ENCODE measurements around the gene NPIPB8. TPM values are rescaled to one million over a fixed set of nuclear protein-coding genes. Genes with fewer than 3 reads are reported as not detected.
"Not testable (repeated sequence)": the region's sequence is repeated elsewhere in the genome, so short reads cannot be mapped to it uniquely, and the experiment has no call there.

The NPIPB8 gene
- total RNA-seq, 1 experiment from 2014 or later: 1.1 TPM

- intact Hi-C loops (cut with micrococcal nuclease); H2AFZ ChIP-seq (ENCODE audit: low read length); H3K4me3 ChIP-seq (ENCODE audit: low read length); H3F3A ChIP-seq (ENCODE audit: low read length, unreplicated experiment); H3K4me2 ChIP-seq (ENCODE audit: low read length); BruUV-seq (replicated peaks); H3K4me1 ChIP-seq (ENCODE audit: insufficient read depth, low read length); DNase-seq; H3K36me3 ChIP-seq (ENCODE audit: low read depth, low read length); H3K9ac ChIP-seq (ENCODE audit: low read length); H3K79me2 ChIP-seq (ENCODE audit: low read length); H4K20me1 ChIP-seq (ENCODE audit: low read length); CTCF ChIA-PET; H3K27ac ChIP-seq (ENCODE audit: low read length); H3K9me2 ChIP-seq (replicated peaks; ENCODE audit: low read length); POLR2A ChIA-PET (ENCODE audit: unreplicated experiment); H3K27me3 ChIP-seq (ENCODE audit: low read length); H3K9me3 ChIP-seq (ENCODE audit: low read length); ATAC-seq: not testable (repeated sequence)
Observed at GRCh38 chr16:28667480-28667879, 29.6 kb downstream of the NPIPB8 start.

- H3F3A ChIP-seq (ENCODE audit: low read length, unreplicated experiment); intact Hi-C loops (cut with micrococcal nuclease); H4K20me1 ChIP-seq (ENCODE audit: low read length); DNase-seq; H3K27ac ChIP-seq (ENCODE audit: low read length); H3K4me3 ChIP-seq (ENCODE audit: low read length); BruUV-seq (replicated peaks); H3K79me2 ChIP-seq (ENCODE audit: low read length); H2AFZ ChIP-seq (ENCODE audit: low read length); CTCF ChIA-PET; POLR2A ChIA-PET (ENCODE audit: unreplicated experiment); ATAC-seq; H3K9ac ChIP-seq (ENCODE audit: low read length); H3K27me3 ChIP-seq (ENCODE audit: low read length); H3K9me2 ChIP-seq (replicated peaks; ENCODE audit: low read length); H3K9me3 ChIP-seq (ENCODE audit: low read length); H3K4me2 ChIP-seq (ENCODE audit: low read length); H3K36me3 ChIP-seq (ENCODE audit: low read depth, low read length); H3K4me1 ChIP-seq (ENCODE audit: insufficient read depth, low read length): not testable (repeated sequence)
Observed at GRCh38 chr16:28668199-28668598, 30.3 kb downstream of the NPIPB8 start.

GRCh38 chr16:28688327-28688952 lies 50.6 kb downstream of the NPIPB8 start:
- H4K20me1 ChIP-seq (ENCODE audit: low read length); BruUV-seq (replicated peaks); H3K36me3 ChIP-seq (ENCODE audit: low read depth, low read length); H3K27ac ChIP-seq (ENCODE audit: low read length); H3F3A ChIP-seq (ENCODE audit: low read length, unreplicated experiment); intact Hi-C loops (cut with micrococcal nuclease); H3K27me3 ChIP-seq (ENCODE audit: low read length); H3K9me2 ChIP-seq (replicated peaks; ENCODE audit: low read length); DNase-seq; H3K9me3 ChIP-seq (ENCODE audit: low read length); H2AFZ ChIP-seq (ENCODE audit: low read length); H3K4me1 ChIP-seq (ENCODE audit: insufficient read depth, low read length); POLR2A ChIA-PET (ENCODE audit: unreplicated experiment); CTCF ChIA-PET; H3K9ac ChIP-seq (ENCODE audit: low read length); H3K4me3 ChIP-seq (ENCODE audit: low read length); H3K79me2 ChIP-seq (ENCODE audit: low read length); H3K4me2 ChIP-seq (ENCODE audit: low read length): not testable (repeated sequence)
- peak; percentile 93 for ATAC-seq

GRCh38 chr16:28689425-28689824 lies 51.6 kb downstream of the NPIPB8 start:
- H3K27me3 ChIP-seq (ENCODE audit: low read length); H3K9me3 ChIP-seq (ENCODE audit: low read length); H3K4me3 ChIP-seq (ENCODE audit: low read length); BruUV-seq (replicated peaks); H3K4me1 ChIP-seq (ENCODE audit: insufficient read depth, low read length); H4K20me1 ChIP-seq (ENCODE audit: low read length); H2AFZ ChIP-seq (ENCODE audit: low read length); H3F3A ChIP-seq (ENCODE audit: low read length, unreplicated experiment); H3K36me3 ChIP-seq (ENCODE audit: low read depth, low read length); POLR2A ChIA-PET (ENCODE audit: unreplicated experiment); H3K9me2 ChIP-seq (replicated peaks; ENCODE audit: low read length); H3K9ac ChIP-seq (ENCODE audit: low read length); CTCF ChIA-PET; H3K27ac ChIP-seq (ENCODE audit: low read length); H3K79me2 ChIP-seq (ENCODE audit: low read length); intact Hi-C loops (cut with micrococcal nuclease); H3K4me2 ChIP-seq (ENCODE audit: low read length); DNase-seq: not testable (repeated sequence)
- peak; percentile 18; the same call in 1 of the 2 replicates for ATAC-seq

- H3K79me2 ChIP-seq (ENCODE audit: low read length); H3K4me1 ChIP-seq (ENCODE audit: insufficient read depth, low read length); H3K4me3 ChIP-seq (ENCODE audit: low read length); H3K27ac ChIP-seq (ENCODE audit: low read length); BruUV-seq (replicated peaks); H2AFZ ChIP-seq (ENCODE audit: low read length); H3K36me3 ChIP-seq (ENCODE audit: low read depth, low read length); H3F3A ChIP-seq (ENCODE audit: low read length, unreplicated experiment); CTCF ChIA-PET; H3K4me2 ChIP-seq (ENCODE audit: low read length); intact Hi-C loops (cut with micrococcal nuclease); H3K27me3 ChIP-seq (ENCODE audit: low read length); H3K9me2 ChIP-seq (replicated peaks; ENCODE audit: low read length); DNase-seq; POLR2A ChIA-PET (ENCODE audit: unreplicated experiment); H4K20me1 ChIP-seq (ENCODE audit: low read length); H3K9ac ChIP-seq (ENCODE audit: low read length); H3K9me3 ChIP-seq (ENCODE audit: low read length); ATAC-seq: not testable (repeated sequence)
Observed at GRCh38 chr16:28691722-28692121, 53.9 kb downstream of the NPIPB8 start.

- H3K27ac ChIP-seq (ENCODE audit: low read length); H3K9ac ChIP-seq (ENCODE audit: low read length); H3K4me3 ChIP-seq (ENCODE audit: low read length); H2AFZ ChIP-seq (ENCODE audit: low read length); CTCF ChIA-PET; H3K27me3 ChIP-seq (ENCODE audit: low read length); BruUV-seq (replicated peaks); H3K9me2 ChIP-seq (replicated peaks; ENCODE audit: low read length); H3K9me3 ChIP-seq (ENCODE audit: low read length); DNase-seq; POLR2A ChIA-PET (ENCODE audit: unreplicated experiment); H3F3A ChIP-seq (ENCODE audit: low read length, unreplicated experiment); H3K36me3 ChIP-seq (ENCODE audit: low read depth, low read length); H3K79me2 ChIP-seq (ENCODE audit: low read length); H3K4me2 ChIP-seq (ENCODE audit: low read length); intact Hi-C loops (cut with micrococcal nuclease); H3K4me1 ChIP-seq (ENCODE audit: insufficient read depth, low read length); H4K20me1 ChIP-seq (ENCODE audit: low read length): not testable (repeated sequence)
- peak; percentile 56 for ATAC-seq
Observed at GRCh38 chr16:28693257-28693950, 55.5 kb downstream of the NPIPB8 start.

- POLR2A ChIA-PET (ENCODE audit: unreplicated experiment): not testable (repeated sequence)
Observed at GRCh38 chr16:28699792-28700191, 61.9 kb downstream of the NPIPB8 start.

More at GRCh38 chr16:28699792-28700191, 61.9 kb downstream of the NPIPB8 start:
- intact Hi-C loops (cut with micrococcal nuclease); H4K20me1 ChIP-seq (ENCODE audit: low read length); H3K9ac ChIP-seq (ENCODE audit: low read length); H2AFZ ChIP-seq (ENCODE audit: low read length); H3K4me3 ChIP-seq (ENCODE audit: low read length); H3K4me2 ChIP-seq (ENCODE audit: low read length); ATAC-seq; H3K9me2 ChIP-seq (replicated peaks; ENCODE audit: low read length); H3K27ac ChIP-seq (ENCODE audit: low read length); H3K4me1 ChIP-seq (ENCODE audit: insufficient read depth, low read length); H3K79me2 ChIP-seq (ENCODE audit: low read length); H3F3A ChIP-seq (ENCODE audit: low read length, unreplicated experiment); CTCF ChIA-PET; H3K36me3 ChIP-seq (ENCODE audit: low read depth, low read length); H3K27me3 ChIP-seq (ENCODE audit: low read length); BruUV-seq (replicated peaks); H3K9me3 ChIP-seq (ENCODE audit: low read length); DNase-seq: not testable (repeated sequence)

All from PC-3 (cell line).